ENCODE results near the gene ASXL2.

The ASXL2 gene

DNA sequence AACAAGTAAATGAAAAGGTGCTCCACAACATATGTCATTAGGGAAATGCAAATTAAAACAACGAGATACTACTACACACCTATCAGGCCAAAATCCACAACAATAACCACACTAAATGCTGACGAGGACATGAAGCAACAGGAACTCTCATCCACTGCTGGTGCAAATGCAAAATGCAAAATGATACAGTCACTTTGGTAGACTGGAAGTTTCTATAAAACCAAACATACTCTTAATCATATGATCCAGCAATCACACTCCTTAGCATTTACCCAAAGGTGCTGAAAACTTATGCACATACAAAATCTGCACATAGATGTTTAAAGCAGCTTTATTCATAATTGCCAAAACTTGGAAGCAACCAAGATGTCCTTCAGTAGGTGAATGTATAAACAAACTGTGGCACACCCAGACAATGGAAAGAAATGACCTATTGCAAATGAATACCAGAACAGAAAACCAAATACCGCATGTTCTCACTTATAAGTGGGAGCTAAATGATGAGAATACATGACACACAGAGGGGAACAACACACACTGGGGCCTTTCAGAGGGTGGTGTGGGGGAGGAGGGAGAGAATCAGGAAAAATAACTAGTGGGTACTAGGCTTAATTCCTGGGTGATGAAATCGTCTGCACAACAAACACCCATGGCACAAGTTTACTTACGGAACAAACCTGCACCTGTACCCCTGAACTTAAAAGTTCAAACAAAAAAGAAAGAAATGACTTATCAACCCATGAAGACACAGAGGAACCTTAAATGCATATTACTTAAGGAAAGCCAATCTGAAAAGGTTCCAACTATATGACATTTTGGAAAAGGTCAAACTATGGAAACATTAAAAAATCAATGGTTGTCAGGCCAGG lies 80.4 kb downstream of the ASXL2 start:
- DNase-seq = no peak

DNA sequence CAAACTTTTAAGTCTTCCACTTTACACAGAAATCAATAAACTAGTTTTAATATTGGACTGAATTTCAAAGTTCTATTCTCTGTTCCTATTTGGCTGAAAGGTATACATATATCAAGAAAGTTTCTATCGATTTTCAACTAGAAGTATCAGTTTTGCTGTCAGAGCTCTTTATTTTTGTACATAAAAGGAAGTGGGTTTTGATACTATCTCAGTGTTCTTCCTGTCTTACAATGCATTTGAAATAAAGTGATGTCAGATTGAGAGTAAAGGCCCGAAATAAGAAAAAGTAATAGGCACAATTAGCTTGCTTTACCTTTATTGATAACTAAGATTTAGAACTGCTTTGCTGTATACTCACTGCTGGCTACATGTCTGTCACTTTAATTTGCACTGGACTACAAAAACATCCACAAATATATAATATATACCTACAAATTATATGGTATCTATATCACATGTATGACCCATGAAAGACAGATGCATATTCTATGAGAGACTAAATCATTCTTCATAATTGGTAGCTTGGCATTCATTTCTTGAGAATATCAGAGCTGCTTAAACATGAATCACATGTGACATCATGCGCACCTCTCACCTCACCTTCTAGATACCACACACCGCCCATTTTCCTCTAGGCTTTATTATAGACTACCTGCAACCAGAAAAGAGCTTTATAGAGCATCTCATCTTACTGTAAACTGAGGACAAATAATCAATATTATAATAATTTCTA lies 83.6 kb downstream of the ASXL2 start:
- DNase-seq = no peak

DNA sequence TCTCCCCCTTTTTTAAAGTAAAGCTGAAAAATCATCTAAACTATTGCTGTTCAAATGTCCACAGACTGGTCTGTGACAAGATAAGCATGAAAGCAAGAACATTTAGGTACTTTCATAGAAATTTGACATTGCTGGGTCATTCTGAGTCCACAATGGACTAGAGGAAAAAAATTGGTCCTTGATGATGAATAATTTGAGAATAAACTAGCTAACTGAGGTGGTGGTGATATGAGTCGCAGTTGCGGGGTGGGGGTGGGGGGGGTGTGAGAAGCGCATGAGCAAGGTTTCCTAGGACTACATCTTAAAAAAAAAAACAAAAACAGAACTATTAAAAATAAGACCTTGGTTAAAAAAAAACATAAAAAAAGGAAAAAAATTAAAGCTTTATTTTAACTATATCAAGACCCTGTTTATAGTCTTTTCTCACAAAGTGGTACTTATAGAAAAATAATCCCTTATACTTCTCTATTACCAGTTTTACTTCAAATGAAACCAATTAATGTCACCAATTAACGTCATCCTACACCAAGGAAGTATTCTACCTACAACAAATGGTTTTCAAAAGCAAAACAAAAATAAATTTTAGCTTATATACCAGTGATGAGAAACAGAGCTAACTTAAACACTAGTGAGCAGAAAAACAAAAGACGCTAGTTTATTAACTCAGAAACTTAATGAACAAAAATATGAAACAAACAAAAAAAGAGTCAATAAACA lies 88.1 kb downstream of the ASXL2 start:
- DNase-seq = no peak

GRCh38 chr2:25788457-25788856 lies 89.8 kb downstream of the ASXL2 start:
- no peak for DNase-seq

DNA sequence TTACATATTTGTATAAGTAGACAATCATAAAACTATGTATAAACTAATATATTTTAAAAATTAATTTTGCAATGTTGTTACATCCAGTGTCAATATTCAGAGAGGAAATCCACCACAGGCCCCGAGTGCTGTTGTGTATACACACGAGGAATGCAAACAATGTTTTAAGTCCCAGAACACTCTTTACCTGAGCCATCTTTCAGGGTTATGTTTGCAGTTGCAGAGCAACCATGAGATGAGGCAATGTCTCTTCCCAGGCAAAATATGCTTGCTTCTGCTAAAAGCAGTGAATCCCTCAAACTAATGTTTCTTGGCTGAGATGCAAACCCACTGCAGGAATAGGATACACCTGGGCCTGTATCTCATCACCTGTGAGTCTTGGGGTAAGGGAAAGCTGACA lies 91.3 kb downstream of the ASXL2 start:
- no peak for DNase-seq

- no peak for DNase-seq
Measured at GRCh38 chr2:25784404-25784803, 93.9 kb downstream of the ASXL2 start.

GRCh38 chr2:25777077-25777476 lies 101.2 kb downstream of the ASXL2 start:
- no peak for DNase-seq

DNA sequence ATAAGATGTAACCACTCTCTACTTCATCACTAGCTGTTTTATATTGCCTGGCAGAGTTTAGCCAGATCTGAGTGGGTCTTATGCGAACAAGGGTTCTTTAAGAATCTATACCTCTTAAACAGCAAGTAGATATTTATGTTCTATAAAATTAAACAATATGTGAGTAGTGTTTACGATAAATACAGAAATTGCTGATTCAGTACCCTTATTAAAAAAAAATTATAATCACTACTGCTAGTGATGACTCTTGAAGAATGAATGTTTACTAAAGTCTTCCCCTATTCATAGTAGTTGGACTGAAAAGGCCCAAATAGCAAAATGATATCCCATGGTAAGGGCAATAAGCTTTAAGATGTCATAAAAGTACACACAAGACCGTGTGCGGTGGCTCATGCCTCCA lies 106.2 kb downstream of the ASXL2 start:
- DNase-seq = no peak

DNA sequence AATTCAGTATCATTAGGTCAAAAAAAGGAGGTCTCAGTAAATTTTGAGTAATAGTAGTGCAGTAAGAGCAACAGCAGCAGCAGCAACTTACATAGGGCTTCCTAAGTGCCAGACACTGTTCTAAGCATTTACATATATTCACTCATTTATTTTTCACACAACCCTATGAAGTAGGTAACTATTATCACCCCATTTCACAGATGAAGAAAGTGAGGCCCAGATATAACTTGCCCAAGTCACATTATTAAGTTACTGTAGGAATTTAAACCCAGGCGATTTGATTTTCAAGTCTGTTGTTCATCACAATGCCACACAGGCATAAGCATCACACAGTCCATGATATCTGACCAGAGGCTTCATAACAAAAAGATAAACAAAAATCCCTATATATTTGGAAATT lies 114.7 kb downstream of the ASXL2 start:
- no peak for DNase-seq

DNA sequence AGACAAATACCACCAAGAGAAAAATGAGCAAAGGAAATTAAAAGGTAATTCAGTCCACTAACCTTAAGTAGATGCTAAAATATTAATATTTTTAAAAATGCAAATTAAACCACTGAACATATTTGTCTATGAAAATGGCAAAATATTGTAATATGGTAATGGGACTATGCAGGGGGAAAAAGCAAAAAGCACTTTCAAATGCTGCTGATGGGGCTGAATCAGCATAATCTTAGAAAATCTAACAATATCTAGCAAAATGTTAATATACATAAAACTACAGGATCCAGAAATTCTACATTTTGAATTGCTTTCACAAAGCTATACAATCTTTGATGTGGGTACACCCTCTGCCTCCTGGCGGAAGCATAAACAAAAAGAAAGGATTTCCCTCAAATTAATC lies 118.0 kb downstream of the ASXL2 start:
- DNase-seq = no peak

- DNase-seq = no peak
Measured at GRCh38 chr2:25758348-25758747, 119.9 kb downstream of the ASXL2 start.

- DNase-seq = no peak
Measured at GRCh38 chr2:25757906-25758305, 120.4 kb downstream of the ASXL2 start.

GRCh38 chr2:25756536-25756935 lies 121.8 kb downstream of the ASXL2 start:
- DNase-seq = no peak

DNA sequence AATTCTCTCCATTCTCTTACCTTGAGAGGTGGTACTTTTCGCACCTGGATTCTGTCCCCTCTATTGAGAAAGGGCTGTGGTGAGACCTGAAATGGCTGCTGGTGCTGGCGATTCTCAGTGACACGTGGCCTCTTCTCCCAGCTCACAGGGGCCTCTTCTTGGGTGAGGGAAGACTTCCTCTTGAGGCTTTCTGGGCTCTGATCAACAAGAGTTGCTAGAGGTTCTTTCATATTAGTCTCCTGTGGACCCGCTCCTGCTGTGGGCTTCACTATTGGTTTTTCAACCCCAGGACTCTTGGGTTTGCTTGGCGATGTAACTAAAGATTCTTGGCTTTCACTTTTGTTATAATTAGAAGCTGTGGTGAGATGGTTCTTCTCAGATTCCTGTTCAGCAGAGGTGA lies 128.6 kb downstream of the ASXL2 start:
- DNase-seq = no peak

DNA sequence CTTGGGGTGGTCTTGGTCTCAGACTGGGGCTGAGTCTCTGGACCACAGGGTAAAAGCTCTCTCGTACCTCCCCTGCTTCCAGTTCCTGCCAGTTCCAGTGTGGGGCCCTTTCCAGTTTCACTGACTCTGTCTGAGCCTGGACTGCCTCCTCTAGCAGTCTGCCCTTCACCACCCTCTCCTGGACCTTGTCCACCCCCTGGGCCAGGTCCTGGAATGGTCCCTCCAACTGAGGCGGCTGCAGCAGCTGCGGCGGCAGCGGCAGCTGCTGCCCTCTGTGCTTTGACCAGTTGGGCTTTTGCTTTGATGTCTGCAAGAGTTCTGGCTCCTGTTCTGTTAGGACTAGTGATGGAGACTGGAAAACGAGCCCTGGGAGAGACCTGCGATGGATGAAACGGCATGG lies 134.2 kb downstream of the ASXL2 start:
- DNase-seq = no peak

GRCh38 chr2:25743132-25743830 lies 135.0 kb downstream of the ASXL2 start:
- peak; percentile 23 for DNase-seq

DNA sequence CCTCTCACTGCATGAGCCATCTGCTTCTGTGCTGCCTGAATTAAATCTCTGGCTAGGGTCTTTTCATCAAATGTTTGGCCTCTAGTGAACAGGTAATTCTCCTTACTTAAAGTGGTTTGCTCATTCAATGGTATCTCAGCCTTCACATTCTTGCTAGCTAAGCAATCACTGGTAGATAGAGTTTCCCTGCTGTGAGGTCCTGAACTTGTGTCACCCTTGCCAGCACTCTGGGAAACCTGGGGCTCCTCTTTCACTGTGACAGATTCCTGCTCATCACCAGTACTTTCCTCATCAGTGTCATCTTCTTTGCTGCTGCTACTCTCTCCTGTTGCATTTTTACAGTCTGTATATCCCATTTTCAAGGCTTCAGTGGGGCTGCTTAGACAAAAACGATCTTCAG lies 135.8 kb downstream of the ASXL2 start:
- DNase-seq = no peak

DNA sequence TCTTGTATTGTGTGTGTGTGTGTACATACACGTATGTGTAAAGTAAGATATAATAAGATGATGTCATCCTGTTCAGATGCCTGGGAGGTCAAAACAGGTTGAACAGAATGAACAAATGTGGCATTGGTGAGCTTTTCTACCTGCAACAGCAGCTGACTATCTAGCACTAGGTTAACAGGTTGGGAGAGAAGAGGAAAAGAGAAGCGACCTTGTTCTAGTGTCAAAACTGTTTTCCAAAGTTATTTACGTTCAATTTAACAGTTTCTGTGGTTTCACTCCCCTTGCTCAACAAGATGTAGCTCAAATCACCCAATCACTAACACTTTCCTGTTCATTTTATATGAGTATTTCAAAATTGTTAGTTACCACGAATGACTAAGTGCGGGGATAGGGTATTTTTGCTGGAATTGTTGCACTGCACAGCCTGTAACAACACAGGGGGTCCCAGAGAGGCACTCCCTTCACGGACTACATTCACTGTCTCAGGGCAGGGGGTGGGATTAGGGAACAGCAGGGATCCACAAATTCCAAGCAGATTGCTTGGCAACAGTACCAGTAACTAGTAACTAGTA lies 137.4 kb downstream of the ASXL2 start:
- no peak for DNase-seq

- DNase-seq = no peak
Measured at GRCh38 chr2:25738383-25739343, 139.6 kb downstream of the ASXL2 start.

GRCh38 chr2:25736899-25737515 lies 141.3 kb downstream of the ASXL2 start:
- DNase-seq = no peak

- no peak for DNase-seq
Measured at GRCh38 chr2:25735835-25736234, 142.5 kb downstream of the ASXL2 start.
